Measurements from ENCODE around the gene HCFC1R1. TPM values are rescaled to one million over a fixed set of nuclear protein-coding genes. Genes with fewer than 3 reads are reported as not detected.

HCFC1R1 gene
- total RNA-seq, 1 experiment from 2014 or later: 61.3 TPM

- Histone ChIP-seq H3K4me1 (ENCODE audit: insufficient read depth, low read length) (peaks cover 2% of the 10 kb centered on the region; the same call in 1 of the 2 replicates), H2BK5ac (ENCODE audit: insufficient read length, low read length) (peak overlapping the region; percentile 43), H3K27ac (ENCODE audit: insufficient read length, low read depth, low read length) (peak overlapping the region; percentile 66), H4K91ac (ENCODE audit: insufficient read length, low read depth, low read length) (no peak overlapping the region), H2BK15ac (ENCODE audit: low read depth, low read length) (no peak overlapping the region), H2AFZ (ENCODE audit: low read length) (no peak overlapping the region), H3K4me2 (ENCODE audit: insufficient read depth, insufficient read length, low read length) (peak overlapping the region; percentile 51), H3K56ac (ENCODE audit: insufficient read length, low read depth, low read length) (no peak overlapping the region), H3K79me1 (ENCODE audit: insufficient read depth, low read depth, low read length, poor library complexity, severe bottlenecking) (no peaks in the 10 kb centered on the region), H2AK5ac (ENCODE audit: insufficient read length, low read length) (no peak overlapping the region), H2BK120ac (ENCODE audit: low read depth, low read length, poor library complexity, severe bottlenecking) (no peak overlapping the region), H3K14ac (ENCODE audit: insufficient read depth, low read length) (no peak overlapping the region; the same call in 1 of the 2 replicates), H3K79me2 (ENCODE audit: insufficient read depth, low read length) (peaks cover under 1% of the 10 kb centered on the region; the same call in 1 of the 2 replicates), H3K23me2 (ENCODE audit: insufficient read length, low read depth, low read length, poor library complexity, severe bottlenecking) (peaks cover 29% of the 10 kb centered on the region), H4K20me1 (ENCODE audit: control insufficient read depth, insufficient read depth, insufficient read length) (no peaks in the 10 kb centered on the region), H2BK20ac (ENCODE audit: low read depth, low read length, poor library complexity, severe bottlenecking) (no peak overlapping the region), H3K27me3 (ENCODE audit: insufficient read depth, low read length) (no peaks in the 10 kb centered on the region), H3K9me3 (ENCODE audit: control insufficient read depth, low read depth, low read length) (no peaks in the 10 kb centered on the region), H3T11ph (ENCODE audit: low read length) (no peak overlapping the region), H4K8ac (replicated peaks; ENCODE audit: insufficient read length, low read depth, low read length) (no peak overlapping the region), H2BK12ac (ENCODE audit: insufficient read length, low read depth, low read length) (no peak overlapping the region), H3K18ac (ENCODE audit: insufficient read length, low read depth, low read length) (peak overlapping the region; percentile 27), H3K9ac (ENCODE audit: extremely low read depth, insufficient read length, low read length) (peak overlapping the region; percentile 21), H3K4ac (ENCODE audit: low read depth, low read length) (no peak overlapping the region), H4K5ac (ENCODE audit: insufficient read length, low read depth, low read length) (no peak overlapping the region), H3K23ac (ENCODE audit: insufficient read length, low read depth, low read length) (no peak overlapping the region)
- Mint-ChIP-seq H3K27ac (peak overlapping the region; percentile 98 to 100 (median 99)), H3K4me3 (peak overlapping the region; percentile 93 to 96), H3K27me3 (ENCODE audit: low read depth) (peaks cover 9% of the 10 kb centered on the region), H3K4me1 (peaks cover 24 to 48% of the 10 kb centered on the region in 2 experiments), H3K36me3 (ENCODE audit: insufficient read depth in 1 of 3, low read depth in 3 of 3) (peaks cover 15 to 41% (median 29%) of the 10 kb centered on the region in 3 experiments), H3K9me3 (no peaks in the 10 kb centered on the region; a peak in 2 of 5 replicates)
- no CpG with 5 or more reads among the region's 8 CpGs for WGBS (ENCODE audit: extremely low coverage, insufficient read length, low lambda C conversion rate)
- peak; percentile 90 for DNase-seq
- TF ChIP-seq CTCF (conservative IDR thresholded peaks at IDR 0.05): no peak
These were observed 1.5 kb downstream of the HCFC1R1 start for GRCh38 chr16:3022208-3022683.

Data from H9 (cell line).